Neural progenitor cell (in vitro differentiated cells): ENCODE measurements around the gene UCK2. TPM values are rescaled to one million over a fixed set of nuclear protein-coding genes. Genes with fewer than 3 reads are reported as not detected.
A peak's percentile ranks its signal among the peaks of the same experiment; 100 is the strongest.

ENCODE experiments used
- DNase-seq: peaks from one replicate; pipeline ENCODE4 v3.0.0-alpha.2; 2016; ENCODE audit warnings: low spot score
- H2AFZ ChIP-seq: fragments of 200-600 bp; sonication (generic); replicated peaks from 2 replicates; pipeline ENCODE4 v1.6.1; 2016; ENCODE audit warnings: antibody characterized with exemption
- H3F3A ChIP-seq: fragments of 200-600 bp; sonication (generic); 2 replicates; pipeline ENCODE4 v1.6.1; 2016; ENCODE audit warnings: antibody characterized with exemption, low read depth
- H3K27ac ChIP-seq: fragments of 200-600 bp; sonication (generic); 2 replicates; pipeline ENCODE4 v1.5.1; 2016; ENCODE audit warnings: mild to moderate bottlenecking
- H3K27me3 ChIP-seq: fragments of 200-600 bp; sonication (generic); 2 replicates; pipeline ENCODE4 v1.6.1; 2016; ENCODE audit warnings: mild to moderate bottlenecking, moderate library complexity
- H3K36me3 ChIP-seq: fragments of 200-600 bp; sonication (generic); 2 replicates; pipeline ENCODE4 v1.5.1; 2016
- H3K4me1 ChIP-seq: fragments of 200-600 bp; sonication (generic); 2 replicates; pipeline ENCODE4 v1.6.1; 2016; ENCODE audit warnings: mixed run types
- H3K4me2 ChIP-seq: fragments of 200-600 bp; sonication (generic); 2 replicates; pipeline ENCODE4 v1.6.1; 2016
- H3K4me3 ChIP-seq: fragments of 200-600 bp; sonication (generic); 2 replicates; pipeline ENCODE4 v1.5.1; 2016
- H3K79me2 ChIP-seq: fragments of 200-600 bp; sonication (generic); 2 replicates; pipeline ENCODE4 v1.6.1; 2016; ENCODE audit warnings: low read depth
- H3K9ac ChIP-seq: fragments of 200-600 bp; sonication (generic); 2 replicates; pipeline ENCODE4 v1.6.1; 2016
- H3K9me3 ChIP-seq: fragments of 200-600 bp; sonication (generic); 2 replicates; pipeline ENCODE4 v1.5.1; 2016; ENCODE audit warnings: low read depth
- H4K20me1 ChIP-seq: fragments of 200-600 bp; sonication (generic); 2 replicates; pipeline ENCODE4 v1.6.1; 2016; ENCODE audit warnings: low read depth
- H3K27ac Mint-ChIP-seq: 3 replicates; pipeline ENCODE4 v1.8.0; 2021; ENCODE audit warnings: mixed read lengths
- H3K27me3 Mint-ChIP-seq: 2 replicates; pipeline ENCODE4 v1.8.0; 2022; ENCODE audit warnings: low read depth, mild to moderate bottlenecking, inconsistent platforms, moderate library complexity, mixed read lengths; ENCODE audit not compliant: insufficient read depth
- H3K36me3 Mint-ChIP-seq: 3 replicates; pipeline ENCODE4 v1.8.0; 2021; ENCODE audit warnings: mixed read lengths
- H3K4me1 Mint-ChIP-seq: 3 replicates; pipeline ENCODE4 v1.8.0; 2021; ENCODE audit warnings: mixed read lengths
- H3K4me3 Mint-ChIP-seq: 3 replicates; pipeline ENCODE4 v1.8.0; 2021; ENCODE audit warnings: mild to moderate bottlenecking, moderate library complexity, mixed read lengths
- H3K9me3 Mint-ChIP-seq: 3 replicates; pipeline ENCODE4 v1.8.0; 2020; ENCODE audit warnings: mixed read lengths
- CTCF ChIP-seq: fragments of 200-600 bp; sonication (generic); IDR thresholded peaks from 2 replicates; pipeline ENCODE4 v1.5.1; 2017; ENCODE audit warnings: antibody characterized with exemption, mild to moderate bottlenecking
- EZH2 ChIP-seq: fragments of 200-600 bp; sonication (generic); IDR thresholded peaks from 2 replicates; pipeline ENCODE4 v1.6.1; 2017; ENCODE audit warnings: antibody characterized with exemption, mild to moderate bottlenecking, moderate library complexity
- EZH2phosphoT487 ChIP-seq: fragments of 200-600 bp; sonication (generic); IDR thresholded peaks from 2 replicates; pipeline ENCODE4 v1.6.1; 2017; ENCODE audit warnings: antibody characterized with exemption
- total RNA-seq: library from RNA; depleted of rRNA; stranded (reverse); fragments of >200 nt; gene quantifications from 2 replicates; pipeline ENCODE4 v1.2.3, GENCODE V29; 2015; ENCODE audit warnings: low replicate concordance

The UCK2 gene
- total RNA-seq, 1 donor from 2014 or later = 43.8 TPM

GRCh38 chr1:165933446-165934170 is 106.2 kb downstream of the UCK2 start:
- no peak overlapping the region for H3K4me3 Mint-ChIP-seq
- Histone ChIP-seq H3K27ac (no peak overlapping the region), H3K9ac (no peak overlapping the region), H3F3A (peaks cover 9% of the 10 kb centered on the region), H4K20me1 (peaks cover 3% of the 10 kb centered on the region), H3K4me2 (peak overlapping the region; percentile 14), H3K9me3 (no peaks in the 10 kb centered on the region), H2AFZ (no peak overlapping the region), H3K4me3 (no peak overlapping the region), H3K27me3 (peaks cover 30% of the 10 kb centered on the region), H3K4me1 (peaks cover 21% of the 10 kb centered on the region), H3K36me3 (no peaks in the 10 kb centered on the region), H3K79me2 (no peaks in the 10 kb centered on the region)
- TF ChIP-seq EZH2phosphoT487 (no peak), CTCF (no peak), EZH2 (no peak)
- H3K4me1 Mint-ChIP-seq = peaks cover 8% of the 10 kb centered on the region
- peak overlapping the region; percentile 18 for H3K27ac Mint-ChIP-seq
- DNase-seq = peak; percentile 63
- no peaks in the 10 kb centered on the region for H3K36me3 Mint-ChIP-seq
- peaks cover 12% of the 10 kb centered on the region for H3K27me3 Mint-ChIP-seq
- H3K9me3 Mint-ChIP-seq = no peaks in the 10 kb centered on the region

GRCh38 chr1:165936542-165936941 is 109.1 kb downstream of the UCK2 start:
- no peak for DNase-seq
- no peak overlapping the region for H3K27ac Mint-ChIP-seq
- no peaks in the 10 kb centered on the region for H3K9me3 ChIP-seq

GRCh38 chr1:165937829-165938228 is 110.4 kb downstream of the UCK2 start:
- Histone ChIP-seq H3K9ac (no peak overlapping the region), H4K20me1 (peaks cover 18% of the 10 kb centered on the region), H3K79me2 (no peaks in the 10 kb centered on the region), H3K4me1 (peaks cover 40% of the 10 kb centered on the region), H3K27me3 (peaks cover 58% of the 10 kb centered on the region), H3K27ac (no peak overlapping the region), H3F3A (peaks cover 28% of the 10 kb centered on the region), H3K4me2 (no peak overlapping the region), H3K4me3 (no peak overlapping the region), H3K36me3 (no peaks in the 10 kb centered on the region), H3K9me3 (no peaks in the 10 kb centered on the region), H2AFZ (no peak overlapping the region)
- DNase-seq = peak; percentile 60
- Mint-ChIP-seq H3K4me3 (no peak overlapping the region), H3K4me1 (peaks cover 12% of the 10 kb centered on the region), H3K27me3 (peaks cover 11% of the 10 kb centered on the region), H3K36me3 (no peaks in the 10 kb centered on the region), H3K27ac (no peak overlapping the region), H3K9me3 (no peaks in the 10 kb centered on the region)
- TF ChIP-seq EZH2 (no peak), EZH2phosphoT487 (no peak), CTCF (no peak)

More at GRCh38 chr1:165936542-165936941, 109.1 kb downstream of the UCK2 start:
- Histone ChIP-seq H3K4me1 (peaks cover 29% of the 10 kb centered on the region), H3F3A (peaks cover 15% of the 10 kb centered on the region), H3K27me3 (peaks cover 53% of the 10 kb centered on the region), H3K4me2 (no peak overlapping the region), H3K9ac (no peak overlapping the region), H2AFZ (no peak overlapping the region), H3K36me3 (no peaks in the 10 kb centered on the region), H3K27ac (no peak overlapping the region), H3K4me3 (no peak overlapping the region), H4K20me1 (peaks cover 6% of the 10 kb centered on the region), H3K79me2 (no peaks in the 10 kb centered on the region)
- H3K4me3 Mint-ChIP-seq = no peak overlapping the region
- H3K4me1 Mint-ChIP-seq = peaks cover 8% of the 10 kb centered on the region
- H3K36me3 Mint-ChIP-seq = no peaks in the 10 kb centered on the region
- H3K9me3 Mint-ChIP-seq = no peaks in the 10 kb centered on the region
- TF ChIP-seq CTCF = no peak
- TF ChIP-seq EZH2 = no peak
- no peak for TF ChIP-seq EZH2phosphoT487
- H3K27me3 Mint-ChIP-seq = peaks cover 12% of the 10 kb centered on the region
